Measurements from ENCODE around the gene ACTRT2. TPM values are rescaled to one million over a fixed set of nuclear protein-coding genes. Genes with fewer than 3 reads are reported as not detected.

Gene ACTRT2
- total and polyA plus RNA-seq, 2 donors (not counting 3 experiments of a cell fraction or from before 2014, with no cell fraction given) = not detected

GRCh38 chr1:3070644-3071564 is 49.6 kb downstream of the ACTRT2 start:
- Histone ChIP-seq H3K27ac (ENCODE audit: insufficient read depth, low read depth, low read length) (no peak overlapping the region), H3K4me2 (ENCODE audit: insufficient read depth, low read length) (no peak overlapping the region), H3K9me1 (replicated peaks; ENCODE audit: control insufficient read depth, extremely low read depth, insufficient read depth, low read length) (no peaks in the 10 kb centered on the region), H3K9me3 (replicated peaks; ENCODE audit: control insufficient read depth, insufficient read depth, low read length) (no peaks in the 10 kb centered on the region), H2AFZ (ENCODE audit: low read depth, low read length) (no peak overlapping the region), H3K27me3 (ENCODE audit: control insufficient read depth in 2 of 2, insufficient read depth in 2 of 2, low read length in 2 of 2) (peaks cover 53 to 68% of the 10 kb centered on the region in 2 experiments), H3K4me1 (ENCODE audit: control insufficient read depth, extremely low read depth, insufficient read depth, low read length) (no peaks in the 10 kb centered on the region), H3K36me3 (ENCODE audit: control insufficient read depth in 2 of 2, extremely low read depth in 1 of 2, insufficient read depth in 2 of 2, low read length in 2 of 2) (no peaks in the 10 kb centered on the region), H3K9ac (replicated peaks; ENCODE audit: extremely low read depth, insufficient read depth, low read length) (no peak overlapping the region), H3K4me3 (replicated peaks in 1 of 3; ENCODE audit: insufficient read depth in 1 of 3, low read depth in 1 of 3, low read length in 3 of 3) (peak overlapping the region in 1 of 3 experiments; percentile 2), H4K20me1 (replicated peaks; ENCODE audit: control insufficient read depth, extremely low read depth, insufficient read depth, low read length) (no peaks in the 10 kb centered on the region), H3K79me2 (ENCODE audit: control insufficient read depth, insufficient read depth, low read length) (no peaks in the 10 kb centered on the region)
- intact Hi-C loops (cut with micrococcal nuclease) (no loop called here), dilution Hi-C loops (cut with MboI; ENCODE audit: extremely low pct_ligation_motif_present, low sequenced_read_pairs) (no loop called here)
- BruUV-seq (replicated peaks) = no TSS peak
- TF ChIP-seq FOS (IDR thresholded peaks at IDR 0.05; ENCODE audit: borderline replicate concordance, insufficient read depth, low read length) = no peak
- peak; percentile 92 for TF ChIP-seq EZH2 (IDR thresholded peaks at IDR 0.05; ENCODE audit: borderline replicate concordance, low read depth, low read length, severe bottlenecking)
- ChIA-PET POLR2A (no interaction called here), CTCF (interaction anchor here (0.7 to 1.7 kb wide), 2 partner anchors 339 to 354 kb away, joined by 3 to 4 read pairs; no protein-coding TSS in a partner anchor)
- no peak for FAIRE-seq
- no peak for DNase-seq (ENCODE audit: low read depth, low spot score)

GRCh38 chr1:3071565-3072390 is 50.5 kb downstream of the ACTRT2 start:
- Histone ChIP-seq H3K79me2 (ENCODE audit: control insufficient read depth, insufficient read depth, low read length) (no peaks in the 10 kb centered on the region), H3K9me3 (replicated peaks; ENCODE audit: control insufficient read depth, insufficient read depth, low read length) (no peaks in the 10 kb centered on the region), H3K4me3 (replicated peaks in 1 of 3; ENCODE audit: insufficient read depth in 1 of 3, low read depth in 1 of 3, low read length in 3 of 3) (no peak overlapping the region), H2AFZ (ENCODE audit: low read depth, low read length) (no peak overlapping the region), H3K4me1 (ENCODE audit: control insufficient read depth, extremely low read depth, insufficient read depth, low read length) (no peaks in the 10 kb centered on the region), H3K36me3 (ENCODE audit: control insufficient read depth in 2 of 2, extremely low read depth in 1 of 2, insufficient read depth in 2 of 2, low read length in 2 of 2) (no peaks in the 10 kb centered on the region), H3K27ac (ENCODE audit: insufficient read depth, low read depth, low read length) (no peak overlapping the region), H3K9ac (replicated peaks; ENCODE audit: extremely low read depth, insufficient read depth, low read length) (no peak overlapping the region), H3K9me1 (replicated peaks; ENCODE audit: control insufficient read depth, extremely low read depth, insufficient read depth, low read length) (no peaks in the 10 kb centered on the region), H3K4me2 (ENCODE audit: insufficient read depth, low read length) (no peak overlapping the region), H4K20me1 (replicated peaks; ENCODE audit: control insufficient read depth, extremely low read depth, insufficient read depth, low read length) (no peaks in the 10 kb centered on the region), H3K27me3 (ENCODE audit: control insufficient read depth in 2 of 2, insufficient read depth in 2 of 2, low read length in 2 of 2) (peaks cover 48 to 60% of the 10 kb centered on the region in 2 experiments)
- no TSS peak for BruUV-seq (replicated peaks)
- FAIRE-seq = no peak
- intact Hi-C loops (cut with micrococcal nuclease) = no loop called here
- DNase-seq (ENCODE audit: low read depth, low spot score) = no peak
- no peak for TF ChIP-seq GATA2 (IDR thresholded peaks at IDR 0.05; ENCODE audit: insufficient read depth, insufficient read length, low read depth, low read length)
- no peak for TF ChIP-seq MYC (IDR thresholded peaks at IDR 0.05; ENCODE audit: low read depth, low read length)
- TF ChIP-seq JUN (IDR thresholded peaks at IDR 0.05; ENCODE audit: borderline replicate concordance, insufficient read depth, insufficient read length, low read depth) = no peak
- POLR2A ChIA-PET = no interaction called here
- CTCF ChIA-PET = interaction anchor here (1.7 kb wide), 1 partner anchor 353 kb away, joined by 4 read pairs; no protein-coding TSS in a partner anchor
- dilution Hi-C loops (cut with MboI; ENCODE audit: extremely low pct_ligation_motif_present, low sequenced_read_pairs) = no loop called here

Other genes with a start within 250 kb of the ACTRT2 start
- gene TTC34, start 219.8 kb upstream of the ACTRT2 start, total RNA-seq = 0.53 and 0.77 TPM in 2 replicates
- 0.08 TPM in 2 replicates for gene TTC34, start 219.8 kb upstream of the ACTRT2 start, polyA plus RNA-seq
- not detected in 2 replicates for gene PRDM16, start 47.7 kb downstream of the ACTRT2 start, total RNA-seq
- gene PRDM16, start 47.7 kb downstream of the ACTRT2 start, polyA plus RNA-seq = not detected in 2 replicates

All from endothelial cell of umbilical vein (primary cell).